GM21447 (cell line): ENCODE measurements around the gene HENMT1.
"Not testable (repeated sequence)": the region's sequence is repeated elsewhere in the genome, so short reads cannot be mapped to it uniquely, and the experiment has no call there.

Experiments used
- ATAC-seq: cut with Tn5 transposase; IDR thresholded peaks from one replicate; pipeline ENCODE4 v1.9.1; 2021; ENCODE audit not compliant: unreplicated experiment

HENMT1 gene

DNA sequence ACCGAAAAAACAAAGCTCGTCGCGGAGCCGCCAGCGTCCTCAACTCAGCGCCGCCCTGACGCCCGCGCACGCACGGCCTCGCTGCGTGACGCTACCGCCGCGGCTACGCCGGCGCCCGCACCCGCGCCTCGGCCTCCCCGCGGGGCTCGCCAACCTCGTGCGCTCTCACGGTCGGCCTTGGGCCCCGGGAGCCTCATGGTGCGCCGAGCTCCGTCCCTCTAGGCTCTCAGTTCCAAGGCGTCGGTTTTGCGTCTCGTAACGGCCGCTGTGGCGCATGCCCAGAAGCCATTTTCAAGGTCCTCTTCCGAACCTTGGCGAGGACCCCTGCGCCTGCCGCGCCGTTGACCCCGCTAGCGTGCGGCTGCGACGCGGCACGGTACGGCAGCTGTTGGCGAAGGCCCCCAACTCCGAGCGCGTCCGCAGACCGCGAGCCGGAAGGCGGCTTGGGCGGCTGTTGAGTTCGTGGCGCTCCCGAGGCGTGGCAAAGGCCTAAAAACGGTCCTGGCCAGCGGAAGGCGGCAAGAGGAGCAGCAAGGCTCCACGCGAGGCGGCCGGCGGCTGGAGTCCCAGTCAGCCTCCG is at the start of gene HENMT1:
TSS of gene HENMT1 (minus strand) at position 64 of the 580 bp plus-strand sequence. CDS start 1,209 bp downstream, outside the sequence.
- ATAC-seq = peak; percentile 77

GRCh38 chr1:108708691-108709660 is 48.1 kb upstream of the HENMT1 start:
- ATAC-seq = no peak

- ATAC-seq = no peak
These were observed 45.8 kb upstream of the HENMT1 start for GRCh38 chr1:108706643-108707042.

DNA sequence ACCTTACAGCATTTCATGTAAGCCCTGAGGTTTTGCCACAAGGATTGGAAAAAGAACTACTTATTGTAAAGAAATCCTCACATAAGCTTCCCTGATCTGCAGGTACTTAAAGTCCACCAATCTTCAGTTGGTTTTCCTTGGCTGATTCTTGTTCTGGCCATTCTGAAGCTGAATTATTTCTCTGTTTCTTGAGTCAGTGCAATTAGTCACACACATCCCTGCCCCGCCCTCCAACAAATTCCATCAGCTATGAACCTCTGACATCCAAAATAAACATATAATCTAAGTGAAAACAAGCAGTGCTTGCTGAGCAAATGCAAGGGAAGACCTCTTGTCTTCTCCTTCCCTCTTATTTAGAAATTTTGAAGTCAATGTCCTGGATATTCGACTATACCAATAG is 43.6 kb upstream of the HENMT1 start:
- no peak for ATAC-seq

DNA sequence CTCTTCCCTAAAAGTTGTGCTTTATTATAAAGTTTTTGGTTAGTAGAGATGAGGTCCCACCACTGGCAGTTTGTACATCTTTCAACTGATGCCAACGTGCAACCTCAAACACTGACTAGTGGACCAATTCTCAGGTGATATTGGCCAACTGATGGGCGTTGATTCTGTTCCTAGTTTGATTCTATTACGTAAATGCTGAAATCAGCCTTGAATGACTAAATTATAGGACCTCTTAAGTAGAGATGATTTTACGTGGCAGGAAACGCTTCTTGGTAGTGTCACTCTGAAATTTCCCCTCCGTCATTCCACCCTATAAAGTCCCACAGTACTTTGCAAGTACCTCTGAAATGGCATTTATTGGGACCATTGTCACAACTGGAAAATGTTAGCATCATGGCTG is 43.0 kb upstream of the HENMT1 start:
- ATAC-seq = no peak

GRCh38 chr1:108702109-108702508 is 41.2 kb upstream of the HENMT1 start:
- ATAC-seq = not testable (repeated sequence)

DNA sequence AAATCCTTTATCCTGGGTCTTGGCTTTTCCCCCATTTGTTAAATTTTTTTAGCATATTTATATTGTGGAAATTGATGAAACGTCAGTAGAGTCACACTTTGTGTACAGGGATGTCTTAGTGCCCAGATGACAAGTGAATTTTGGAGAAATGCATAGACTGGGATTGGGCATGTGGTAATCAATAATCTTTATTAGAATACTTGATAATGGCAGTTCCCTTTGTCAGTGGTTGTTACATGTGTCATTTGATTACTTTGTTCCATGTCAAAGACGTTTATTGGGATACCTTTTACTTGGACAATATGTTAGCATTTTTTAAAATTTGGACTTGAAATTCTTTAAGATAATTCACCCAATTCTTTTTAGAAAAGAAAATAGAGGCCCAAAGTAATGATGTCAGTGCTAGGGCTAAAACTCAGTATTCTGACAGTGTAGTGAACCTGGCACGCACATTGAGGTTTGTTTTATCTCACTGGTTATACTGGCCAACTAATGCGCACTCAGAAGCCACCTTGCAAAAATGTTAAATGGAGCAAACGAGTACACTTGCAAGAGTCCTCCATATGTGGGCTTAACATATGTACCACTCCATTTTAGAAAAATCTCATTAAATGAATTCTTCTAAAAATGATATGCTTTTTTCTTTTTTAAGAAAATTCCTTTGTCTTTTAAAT is 40.4 kb upstream of the HENMT1 start:
- ATAC-seq = no peak

- ATAC-seq = no peak
These were observed 38.8 kb upstream of the HENMT1 start for GRCh38 chr1:108699375-108700332.

DNA sequence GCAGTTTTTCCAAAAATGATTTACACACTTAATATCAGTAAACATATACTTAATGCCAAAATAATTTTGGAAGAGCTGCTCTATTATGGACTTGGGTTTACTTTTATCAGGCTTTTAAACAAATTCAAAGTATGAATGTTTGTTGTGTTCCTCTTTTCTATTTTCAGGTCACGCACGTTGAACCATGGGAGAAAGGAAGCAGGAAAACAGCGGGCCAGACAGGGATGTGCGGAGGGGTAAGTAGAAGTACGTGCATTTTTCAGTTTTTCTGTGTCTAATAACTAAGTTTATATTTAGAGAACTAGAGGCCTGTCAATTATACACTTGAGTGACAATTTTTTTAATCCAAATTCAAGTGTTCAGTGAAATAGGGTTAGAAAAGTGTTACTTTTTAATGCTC is 34.6 kb upstream of the HENMT1 start:
- no peak for ATAC-seq

- peak; percentile 62 for ATAC-seq
These were observed 32.1 kb upstream of the HENMT1 start for GRCh38 chr1:108692724-108693655.

DNA sequence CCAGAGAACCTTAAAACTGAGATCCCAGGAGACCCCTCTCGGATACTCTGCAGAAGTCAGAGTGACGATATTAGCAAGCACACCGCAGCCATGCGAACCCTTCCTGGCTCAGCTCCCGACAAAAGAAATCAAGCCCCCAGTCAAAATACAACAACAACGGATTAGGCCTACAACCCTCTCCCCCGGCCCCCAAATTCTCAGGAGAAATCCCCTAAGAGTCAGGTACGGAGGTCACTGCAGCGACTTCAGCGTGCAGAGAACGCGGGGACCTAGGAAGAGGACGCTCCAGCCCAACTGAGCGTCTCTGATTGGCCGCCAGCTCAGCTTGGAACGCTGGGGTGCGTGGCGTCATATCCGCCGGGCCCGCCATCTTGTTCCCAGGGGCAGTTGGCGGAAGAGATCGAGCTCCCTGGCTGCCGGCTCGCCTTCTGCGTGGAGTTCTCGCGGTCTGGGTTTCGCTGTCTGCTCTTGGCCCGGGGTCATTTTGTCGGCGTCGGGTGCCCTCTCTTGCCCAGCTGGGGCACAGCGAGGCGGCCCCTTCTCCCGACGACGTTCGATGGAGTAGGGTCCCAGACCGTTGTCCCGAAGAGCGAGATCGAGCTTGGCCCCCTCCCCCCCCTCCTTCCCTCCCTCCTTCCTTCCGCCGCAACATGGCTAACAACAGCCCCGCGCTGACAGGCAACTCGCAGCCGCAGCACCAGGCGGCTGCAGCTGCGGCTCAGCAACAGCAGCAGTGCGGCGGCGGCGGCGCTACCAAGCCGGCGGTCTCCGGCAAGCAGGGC is 31.2 kb upstream of the HENMT1 start, which contains the start of gene PRPF38B:
TSS of gene PRPF38B (plus strand) at position 369 of the 782 bp plus-strand sequence. CDS start at position 651, 282 bp downstream.
- ATAC-seq = peak; percentile 90

DNA sequence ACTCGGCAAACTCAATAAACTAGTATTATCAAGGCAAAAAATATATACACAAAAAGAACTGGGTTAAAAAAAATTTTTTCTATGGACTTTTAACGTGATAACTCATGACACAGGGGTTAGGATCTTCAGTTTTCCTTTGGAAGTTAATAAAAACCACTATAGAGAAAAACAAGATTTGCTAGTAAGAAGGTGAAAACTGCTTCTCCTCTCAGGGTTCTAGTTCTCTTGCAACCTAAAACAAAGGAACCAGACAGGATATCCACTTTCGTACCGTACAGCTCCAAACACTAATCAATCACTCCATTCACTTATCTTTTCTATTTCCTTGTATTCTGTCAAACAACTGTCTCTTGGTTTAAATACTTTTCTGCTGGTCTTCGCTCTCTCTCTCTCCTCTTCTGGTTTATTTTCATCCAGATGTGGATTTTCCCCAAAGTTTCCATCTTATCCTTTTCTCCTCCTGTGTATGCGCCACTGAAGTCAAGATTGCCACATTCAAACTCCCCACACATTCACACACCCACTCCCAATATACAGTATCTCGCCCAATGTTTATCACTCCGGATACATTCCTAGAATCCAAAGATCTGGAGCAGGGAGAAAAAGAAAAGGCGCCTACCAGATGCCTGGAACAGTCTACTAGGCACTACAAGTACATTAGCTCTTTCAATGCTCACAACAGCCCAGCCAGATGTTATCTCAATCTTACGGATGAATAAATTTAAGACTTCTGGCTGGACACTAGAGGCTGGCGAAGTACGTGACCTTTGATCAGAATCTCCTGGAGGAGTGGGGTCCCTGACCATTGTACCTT is 30.4 kb upstream of the HENMT1 start:
- ATAC-seq = peak; percentile 1

DNA sequence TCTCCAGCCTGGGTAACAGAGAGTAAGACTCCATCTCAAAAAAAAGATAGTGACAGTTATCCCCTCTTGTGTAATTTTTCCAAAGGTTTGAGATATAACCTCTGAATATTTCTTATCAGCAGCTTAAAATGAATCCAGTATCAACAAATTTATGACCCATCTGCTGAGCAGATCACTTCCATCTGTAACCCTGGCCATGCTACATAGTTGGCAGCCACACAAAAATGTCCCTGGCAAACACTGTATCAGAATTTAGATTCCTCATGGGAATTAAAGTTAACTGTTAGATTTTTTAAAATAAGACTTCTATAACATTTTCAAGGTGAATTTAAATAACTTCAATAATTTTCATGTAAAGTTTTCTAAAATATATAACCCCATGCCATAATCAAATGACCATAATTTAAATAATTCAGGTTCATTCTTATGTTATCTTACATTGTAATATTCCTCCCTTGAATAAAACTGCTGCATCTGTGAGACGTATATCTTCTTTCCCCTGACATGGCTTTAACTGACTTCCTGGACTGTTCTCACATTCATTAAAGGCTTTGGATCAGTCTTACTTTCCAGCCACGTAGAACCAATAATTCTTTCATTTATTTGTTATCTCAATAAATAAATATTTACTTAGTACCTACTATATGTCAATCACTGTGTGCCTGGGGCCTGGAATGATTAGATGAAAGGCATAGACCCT is 25.9 kb upstream of the HENMT1 start:
- ATAC-seq = no peak

- no peak for ATAC-seq
These were observed 24.6 kb upstream of the HENMT1 start for GRCh38 chr1:108685529-108685928.

DNA sequence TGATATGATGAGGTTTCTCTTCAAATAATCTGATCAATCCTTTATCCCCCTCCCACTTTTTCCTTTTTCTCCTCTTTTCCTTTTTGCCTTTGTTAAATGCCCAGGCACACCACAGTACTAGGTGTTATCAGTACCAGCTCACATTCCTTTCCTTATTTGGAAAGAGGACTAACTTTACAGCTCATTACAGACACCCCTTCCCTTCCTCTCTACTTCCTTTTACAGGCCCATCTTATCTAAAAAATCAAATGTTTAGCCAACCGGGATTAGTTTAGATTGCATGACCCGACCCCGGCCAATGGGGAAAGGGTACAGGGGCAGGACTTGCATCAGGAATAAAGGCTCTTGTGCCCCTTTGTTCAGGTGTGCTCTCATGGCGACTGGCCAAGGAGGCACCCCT is 20.8 kb upstream of the HENMT1 start:
- not testable (repeated sequence) for ATAC-seq

- ATAC-seq = no peak
These were observed 18.8 kb upstream of the HENMT1 start for GRCh38 chr1:108679586-108680213.

DNA sequence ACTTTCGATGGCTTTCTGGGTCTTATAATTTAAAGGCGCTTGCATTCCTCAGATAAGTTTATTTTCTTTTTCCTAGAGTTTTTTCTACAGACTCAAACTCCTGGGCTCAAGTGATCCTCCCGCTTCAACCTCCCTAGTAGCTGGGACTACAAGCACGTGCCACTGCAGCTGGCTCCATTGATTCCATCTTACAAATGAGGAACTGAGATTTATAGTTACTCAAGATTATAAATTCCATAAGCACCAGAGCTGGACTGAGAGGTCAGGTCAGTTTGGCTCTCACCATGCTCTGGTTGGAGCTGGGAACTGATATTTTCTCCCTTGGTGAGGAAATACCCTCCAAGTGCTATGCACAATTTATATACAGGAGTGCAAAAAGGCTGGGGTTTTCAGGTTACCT is 17.8 kb upstream of the HENMT1 start:
- ATAC-seq = no peak
